NCI-H146 treated with DMSO at 0.1 percent for 48 hours (cell line): Measurements from ENCODE around the gene C11orf87.

Experiments used
- DNase-seq: peaks from one replicate; lab custom pipeline; 2025; ENCODE audit not compliant: unreplicated experiment; lab: John Stamatoyannopoulos, UW

The C11orf87 gene

GRCh38 chr11:109439684-109440083 is 17.7 kb downstream of the C11orf87 start:
- DNase-seq = no peak

GRCh38 chr11:109443052-109443451 is 21.1 kb downstream of the C11orf87 start:
- no peak for DNase-seq

GRCh38 chr11:109454857-109455256 is 32.9 kb downstream of the C11orf87 start:
- no peak for DNase-seq
